BLaER1 treated with 17β-estradiol and CSF1 and Interleukin-3, amounts not matched to agents 10 nM and 100 nM (cell line): ENCODE data around the gene PKD1L1.
"Not testable (repeated sequence)": the region's sequence is repeated elsewhere in the genome, so short reads cannot be mapped to it uniquely, and the experiment has no call there.

ENCODE experiments used
- H3K27ac ChIP-seq, 11 experiments: shearing (Covaris generic); formaldehyde crosslinking; 2 replicates each; pipeline ENCODE4 v1.8.1; 2022
- H3K27me3 ChIP-seq, 11 experiments: shearing (Covaris generic); formaldehyde crosslinking; 2 replicates each; pipeline ENCODE4 v1.8.1; 2022
- H3K36me3 ChIP-seq, 11 experiments: shearing (Covaris generic); formaldehyde crosslinking; 2 replicates each; pipeline ENCODE4 v1.8.1; 2022
- H3K4me1 ChIP-seq, 10 experiments: shearing (Covaris generic); formaldehyde crosslinking; 2 replicates each; pipeline ENCODE4 v1.8.1; 2022
- H3K4me2 ChIP-seq, 11 experiments: shearing (Covaris generic); formaldehyde crosslinking; 2 replicates each; pipeline ENCODE4 v1.8.1; 2022
- H3K4me3 ChIP-seq, 10 experiments: shearing (Covaris generic); formaldehyde crosslinking; 2 replicates each; pipeline ENCODE4 v1.8.1; 2022
- H3K9ac ChIP-seq, 11 experiments: shearing (Covaris generic); formaldehyde crosslinking; 2 replicates each; pipeline ENCODE4 v1.8.1; 2022
- H3K9me3 ChIP-seq, 11 experiments: shearing (Covaris generic); formaldehyde crosslinking; replicated peaks in 1 of 11; 2 replicates each; pipeline ENCODE4 v1.8.1; 2022
- H4K20me1 ChIP-seq, 11 experiments: shearing (Covaris generic); formaldehyde crosslinking; 2 replicates each; pipeline ENCODE4 v1.8.1; 2022
- Cebpa-rat ChIP-seq, 11 experiments: shearing (Covaris generic); IDR thresholded peaks; 2 replicates each; pipeline ENCODE4 v1.8.1; 2022

Gene PKD1L1

DNA sequence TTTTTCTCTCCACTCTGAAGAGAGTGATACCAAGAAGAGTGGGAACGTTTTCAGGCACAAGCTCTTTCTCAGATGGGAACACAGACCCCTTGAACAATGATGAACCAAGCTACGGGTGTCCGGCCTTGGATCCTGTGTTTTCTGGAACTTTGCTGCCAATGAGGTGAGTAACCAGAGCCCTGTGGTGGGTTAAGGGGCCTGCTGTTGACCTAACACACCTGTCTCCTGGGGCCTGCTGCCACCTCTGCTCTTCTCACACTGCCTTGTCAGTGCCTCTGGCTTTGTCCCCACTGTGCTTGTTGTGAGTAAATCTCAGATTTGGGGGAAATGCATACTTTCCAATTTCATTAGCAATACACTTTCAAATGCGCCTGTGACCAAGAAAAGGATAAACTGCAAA, 1.4 kb upstream of the PKD1L1 start:
- no peak overlapping the region for H3K9ac ChIP-seq
- H3K36me3 ChIP-seq = peaks cover 8 to 19% (median 11%) of the 10 kb centered on the region in 11 experiments
- no peak overlapping the region for H3K4me3 ChIP-seq
- no peaks in the 10 kb centered on the region for H3K27me3 ChIP-seq
- H4K20me1 ChIP-seq = no peaks in the 10 kb centered on the region
- no peak for TF ChIP-seq Cebpa-rat (IDR thresholded peaks at IDR 0.05)
- no peaks in the 10 kb centered on the region for H3K9me3 ChIP-seq
- H3K4me2 ChIP-seq = no peak overlapping the region
- H3K4me1 ChIP-seq = peaks cover 0 to 4% (median 0%) of the 10 kb centered on the region in 10 experiments; a peak in 2 of 20 replicates
- H3K27ac ChIP-seq = no peak overlapping the region

DNA sequence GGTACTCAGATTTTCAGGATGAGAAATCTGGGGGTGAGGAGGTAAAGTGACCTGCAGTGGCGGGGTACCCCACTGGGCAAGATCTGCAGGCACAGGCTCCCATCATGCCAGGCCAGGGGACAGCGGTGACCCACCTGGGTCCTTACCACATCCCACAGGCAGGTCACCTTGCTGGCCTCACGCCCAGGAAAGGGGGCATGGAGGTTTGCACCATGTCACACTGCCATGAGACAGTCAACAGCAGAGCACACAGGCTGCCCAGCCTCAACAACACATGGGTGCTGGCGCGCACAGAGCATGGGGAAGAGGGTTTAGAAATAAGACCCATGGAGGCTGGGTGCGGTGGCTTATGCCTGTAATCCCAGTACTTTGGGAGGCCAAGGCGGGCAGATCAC, 914 bp downstream of the PKD1L1 start:
- Histone ChIP-seq H3K27ac (no peak overlapping the region), H4K20me1 (no peaks in the 10 kb centered on the region), H3K4me1 (peaks cover 0 to 14% (median 2%) of the 10 kb centered on the region in 10 experiments; a peak in 7 of 20 replicates)

DNA sequence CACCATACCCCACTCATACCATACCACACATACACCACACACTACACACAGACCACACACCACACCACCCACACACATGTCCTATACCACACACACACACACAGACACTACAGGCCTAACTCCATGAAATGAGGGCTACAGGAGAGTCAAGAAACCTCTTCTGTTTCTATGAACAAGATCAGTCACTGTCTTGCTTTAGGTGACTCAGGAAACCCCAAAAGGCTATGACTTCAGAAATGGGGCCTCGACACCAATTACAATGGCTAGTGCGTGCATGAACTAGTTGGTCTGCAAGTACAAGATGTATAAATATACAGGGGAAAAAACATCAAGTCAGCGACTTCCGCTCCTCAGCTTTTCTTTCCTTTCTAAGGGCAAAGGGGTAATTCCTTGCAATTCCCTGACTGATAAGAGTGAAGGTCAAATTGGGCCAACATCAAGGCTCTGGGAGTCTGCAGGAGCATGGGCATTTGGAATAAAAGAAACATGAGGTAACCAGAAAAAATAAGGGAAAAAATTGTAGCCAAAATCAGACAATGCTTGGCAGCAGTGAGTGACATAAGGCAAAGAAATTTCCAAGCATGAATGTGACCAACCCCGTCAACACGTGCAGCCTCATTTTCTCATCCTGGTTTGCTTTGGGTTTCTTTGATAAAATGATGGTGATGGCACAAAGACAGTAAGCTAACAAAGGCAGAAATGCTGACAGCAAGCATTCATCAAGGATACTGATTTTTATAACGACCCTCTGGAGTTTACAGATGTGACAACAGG, 1.5 kb downstream of the PKD1L1 start:
- Histone ChIP-seq H3K27ac (no peak overlapping the region), H3K9me3 (no peaks in the 10 kb centered on the region), H3K4me2 (no peak overlapping the region), H3K9ac (0 out of 22 replicates have a peak overlapping the region, but pooled peaks of 1 of the 11 experiments have one; percentile 7), H3K36me3 (no peaks in the 10 kb centered on the region), H3K4me1 (peaks cover 0 to 19% (median 4%) of the 10 kb centered on the region in 10 experiments; a peak in 10 of 20 replicates), H3K27me3 (no peaks in the 10 kb centered on the region), H3K4me3 (no peak overlapping the region), H4K20me1 (no peaks in the 10 kb centered on the region)
- TF ChIP-seq Cebpa-rat (IDR thresholded peaks at IDR 0.05) = no peak

More for the DNA sequence above, 914 bp downstream of the PKD1L1 start:
- Histone ChIP-seq H3K4me3 (no peak overlapping the region), H3K36me3 (no peaks in the 10 kb centered on the region), H3K9me3 (no peaks in the 10 kb centered on the region), H3K9ac (0 out of 22 replicates have a peak overlapping the region, but pooled peaks of 1 of the 11 experiments have one; percentile 7), H3K4me2 (no peak overlapping the region), H3K27me3 (no peaks in the 10 kb centered on the region)
- TF ChIP-seq Cebpa-rat (IDR thresholded peaks at IDR 0.05) = no peak

DNA sequence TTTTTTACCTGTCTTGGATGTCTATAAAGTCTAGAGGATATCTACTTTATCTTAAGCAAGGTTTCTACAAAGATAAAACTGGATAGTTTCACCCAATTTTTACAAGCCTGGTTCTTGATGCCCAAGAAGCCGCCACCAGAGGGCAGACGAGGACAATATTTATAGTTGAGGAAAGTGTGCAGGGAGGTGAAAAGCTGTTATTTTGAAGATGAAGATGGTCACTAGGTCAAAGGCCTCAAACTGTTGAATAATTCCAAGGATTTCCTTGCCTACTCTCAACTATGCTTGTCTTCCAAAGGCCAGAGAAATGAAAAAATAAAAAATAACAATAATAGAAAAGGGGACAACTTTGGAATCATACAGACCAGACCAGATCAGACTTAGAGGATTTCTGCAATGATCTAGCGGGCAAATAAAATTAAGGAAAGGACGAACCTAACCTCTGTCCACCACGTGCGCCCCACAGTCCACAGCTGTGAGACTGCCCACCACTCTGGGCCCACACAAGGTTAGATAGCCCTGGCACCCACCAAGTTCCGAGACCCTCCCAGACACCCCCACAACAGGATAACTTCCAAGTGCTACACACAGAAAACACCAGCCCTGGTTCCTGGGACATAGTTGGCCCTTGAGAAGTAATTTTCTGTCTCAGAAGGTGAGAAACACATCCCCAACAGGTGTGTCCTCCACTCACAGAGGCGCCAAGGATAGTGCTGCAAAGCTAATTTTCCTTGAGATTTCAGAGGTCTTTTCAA, 2.8 kb downstream of the PKD1L1 start:
- Histone ChIP-seq H3K36me3 (no peaks in the 10 kb centered on the region), H3K9me3 (no peaks in the 10 kb centered on the region), H3K4me3 (no peak overlapping the region), H3K4me2 (no peak overlapping the region), H4K20me1 (no peaks in the 10 kb centered on the region), H3K4me1 (peaks cover 0 to 33% (median 8%) of the 10 kb centered on the region in 10 experiments; a peak in 12 of 20 replicates), H3K9ac (no peak overlapping the region), H3K27ac (no peak overlapping the region), H3K27me3 (no peaks in the 10 kb centered on the region)
- no peak for TF ChIP-seq Cebpa-rat (IDR thresholded peaks at IDR 0.05)

DNA sequence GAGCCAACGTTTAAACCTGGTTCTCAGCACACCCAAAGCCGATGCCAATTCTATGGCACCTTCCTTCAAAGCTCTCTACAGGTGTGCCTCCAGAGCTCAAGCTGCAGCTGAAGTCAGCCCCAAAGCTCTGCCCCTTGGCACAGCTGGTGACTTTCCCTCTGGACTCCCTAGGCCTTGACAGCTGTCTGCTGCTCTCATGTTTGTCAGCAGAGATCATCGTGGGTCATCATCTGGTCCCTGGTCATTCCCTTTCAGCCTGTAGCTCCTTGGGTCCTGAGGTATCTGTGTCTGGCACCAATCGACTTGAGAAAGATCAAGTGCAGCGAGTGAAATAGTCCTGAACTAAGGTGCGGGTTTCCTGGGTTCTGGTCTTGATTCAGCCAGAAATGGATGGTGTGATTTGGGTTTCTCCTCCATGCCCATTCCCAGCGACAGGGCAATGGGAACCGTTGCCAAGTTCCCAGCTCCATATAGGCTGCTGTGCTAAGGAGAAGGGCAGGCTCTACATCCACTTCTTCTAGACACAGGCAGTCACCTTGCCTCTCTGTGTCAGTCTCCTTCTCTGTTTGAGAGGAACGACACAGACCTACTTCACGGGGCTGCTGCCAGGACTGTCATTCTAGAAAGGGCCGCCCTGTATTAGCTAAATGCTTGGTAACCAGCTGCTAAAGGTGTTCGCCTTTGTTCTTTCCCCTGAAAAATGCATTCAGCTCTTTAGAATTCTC, 3.6 kb downstream of the PKD1L1 start:
- no peak overlapping the region; a peak in 1 of 22 replicates for H3K4me2 ChIP-seq
- TF ChIP-seq Cebpa-rat (IDR thresholded peaks at IDR 0.05) = no peak

DNA sequence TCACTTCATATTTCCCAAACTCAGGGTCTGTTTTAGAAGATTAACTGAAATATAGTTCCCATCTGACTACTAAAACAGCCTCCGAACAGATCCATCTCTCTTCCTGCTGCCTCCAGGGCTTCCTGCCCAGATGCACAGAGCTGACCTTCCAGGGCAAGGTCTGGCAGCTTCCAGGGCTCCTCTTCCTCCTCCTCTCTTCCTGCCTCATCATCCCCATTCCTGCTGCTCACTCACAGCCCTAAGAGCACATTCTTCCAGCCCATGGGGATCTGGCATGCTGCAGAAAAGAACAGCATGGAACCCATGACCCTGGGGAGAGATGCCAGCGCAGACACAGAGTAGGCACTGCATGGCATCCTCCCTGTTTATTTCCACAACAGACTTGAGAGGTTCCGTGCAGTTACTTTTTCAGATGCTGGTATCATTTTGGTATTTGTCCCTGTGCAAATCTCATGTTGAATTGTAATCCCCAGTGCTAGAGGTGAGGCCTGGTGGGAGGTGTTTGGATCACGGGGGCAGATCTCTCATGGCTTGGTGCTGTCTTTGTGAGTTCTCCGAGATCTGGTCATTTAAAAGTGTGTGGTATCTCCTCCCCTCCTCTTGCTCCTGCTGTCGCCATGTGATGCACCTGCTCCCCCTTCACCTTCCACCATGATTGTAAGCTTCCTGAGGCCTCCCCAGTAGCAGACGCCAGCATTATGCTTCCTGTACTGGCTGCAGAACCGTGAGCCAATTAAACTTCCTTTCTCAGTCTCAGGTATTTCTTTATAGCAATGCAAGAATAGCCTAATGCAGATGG, 4.4 kb downstream of the PKD1L1 start:
- Histone ChIP-seq H3K4me2 (peak overlapping the region in 2 of 11 experiments; percentile 21 to 52; a peak in 3 of 22 replicates), H3K36me3 (no peaks in the 10 kb centered on the region), H3K27ac (peak overlapping the region in 1 of 11 experiments; percentile 17; a peak in 1 of 22 replicates), H3K9ac (no peak overlapping the region), H3K9me3 (no peaks in the 10 kb centered on the region), H4K20me1 (no peaks in the 10 kb centered on the region), H3K4me1 (peaks cover 0 to 48% (median 8%) of the 10 kb centered on the region in 10 experiments; a peak in 16 of 20 replicates), H3K4me3 (no peak overlapping the region), H3K27me3 (no peaks in the 10 kb centered on the region)
- no peak for TF ChIP-seq Cebpa-rat (IDR thresholded peaks at IDR 0.05)

More for the DNA sequence above, 3.6 kb downstream of the PKD1L1 start:
- Histone ChIP-seq H3K27ac (no peak overlapping the region), H4K20me1 (no peaks in the 10 kb centered on the region), H3K27me3 (no peaks in the 10 kb centered on the region), H3K4me3 (no peak overlapping the region), H3K4me1 (peaks cover 0 to 40% (median 6%) of the 10 kb centered on the region in 10 experiments; a peak in 12 of 20 replicates), H3K9me3 (no peaks in the 10 kb centered on the region), H3K9ac (no peak overlapping the region), H3K36me3 (no peaks in the 10 kb centered on the region)

DNA sequence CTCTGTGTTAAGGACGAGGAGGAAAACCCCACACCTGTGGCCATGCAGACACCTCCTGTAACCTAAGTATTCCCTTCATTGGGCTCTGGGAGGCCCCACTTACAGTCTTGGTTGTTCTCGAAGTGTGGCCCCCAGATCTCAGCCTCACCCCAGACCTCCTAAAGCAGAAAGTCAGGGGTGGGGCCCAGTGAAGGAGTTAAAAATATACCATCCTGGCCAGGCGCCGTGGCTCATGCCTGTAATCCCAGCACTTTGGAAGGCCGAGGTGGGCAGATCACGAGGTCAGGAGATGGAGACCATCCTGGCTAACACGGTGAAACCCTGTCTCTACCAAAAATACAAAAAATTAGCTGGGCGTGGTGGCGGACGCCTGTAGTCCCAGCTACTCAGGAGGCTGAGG, 5.6 kb downstream of the PKD1L1 start:
- not testable (repeated sequence) for H3K4me3 ChIP-seq, H3K36me3 ChIP-seq, H3K27me3 ChIP-seq, H3K9ac ChIP-seq, H3K9me3 ChIP-seq, H4K20me1 ChIP-seq
- H3K4me1 ChIP-seq = peaks cover 12 to 61% (median 21%) of the 10 kb centered on the region in 10 experiments
- peak overlapping the region in 2 of 11 experiments; percentile 4 to 88; a peak in 4 of 22 replicates for H3K4me2 ChIP-seq
- H3K27ac ChIP-seq = peak overlapping the region in 2 of 11 experiments; percentile 20 to 39; a peak in 2 of 22 replicates

DNA sequence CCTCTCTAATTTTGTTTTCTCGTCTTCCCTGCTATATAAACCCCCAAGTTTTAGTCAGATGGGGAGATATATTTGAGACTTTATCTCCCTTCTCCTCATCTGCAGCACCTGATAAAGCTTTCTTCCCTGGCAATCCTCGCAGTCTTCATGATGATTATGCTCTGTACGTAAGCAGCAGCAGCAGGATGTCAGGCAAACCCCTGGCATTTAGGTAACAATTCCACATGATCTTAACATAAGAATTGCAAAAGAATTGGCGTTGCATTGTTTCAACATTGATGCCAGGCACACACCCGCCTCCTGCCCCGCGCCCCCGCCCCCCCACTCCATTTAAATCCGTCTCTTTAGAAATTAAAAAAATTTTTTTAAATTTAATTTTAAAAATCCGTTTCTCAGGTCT, 6.1 kb downstream of the PKD1L1 start:
- no peaks in the 10 kb centered on the region for H3K36me3 ChIP-seq
- H3K27me3 ChIP-seq = no peaks in the 10 kb centered on the region
- H3K27ac ChIP-seq = peak overlapping the region in 3 of 11 experiments; percentile 43 to 90 (median 79); a peak in 5 of 22 replicates
- H3K4me1 ChIP-seq = peaks cover 17 to 66% (median 26%) of the 10 kb centered on the region in 10 experiments
- TF ChIP-seq Cebpa-rat (IDR thresholded peaks at IDR 0.05) = no peak
- peak overlapping the region in 2 of 11 experiments; percentile 54 to 67; a peak in 3 of 22 replicates for H3K9ac ChIP-seq
- no peaks in the 10 kb centered on the region for H3K9me3 ChIP-seq
- H3K4me2 ChIP-seq = peak overlapping the region in 4 of 11 experiments; percentile 47 to 88 (median 82); a peak in 7 of 22 replicates
- no peak overlapping the region for H3K4me3 ChIP-seq
- H4K20me1 ChIP-seq = no peaks in the 10 kb centered on the region; a peak in 1 of 22 replicates
